NCI-H345 treated with DMSO at 0.1 percent for 48 hours (cell line): Measurements from ENCODE around the gene TTC1.
"Not testable (repeated sequence)": the region's sequence is repeated elsewhere in the genome, so short reads cannot be mapped to it uniquely, and the experiment has no call there.

Experiments used
- DNase-seq: peaks from one replicate; lab custom pipeline; 2025; ENCODE audit not compliant: unreplicated experiment; lab: John Stamatoyannopoulos, UW

The TTC1 gene

GRCh38 chr5:159995907-159996306 is 13.0 kb upstream of the TTC1 start:
- DNase-seq: no peak

GRCh38 chr5:160001457-160001856 is 7.5 kb upstream of the TTC1 start:
- DNase-seq: no peak

GRCh38 chr5:160007514-160007913 is 1.4 kb upstream of the TTC1 start:
- no peak for DNase-seq

- DNase-seq: not testable (repeated sequence)
Observed at GRCh38 chr5:160008529-160008876, 436 bp upstream of the TTC1 start.

DNA sequence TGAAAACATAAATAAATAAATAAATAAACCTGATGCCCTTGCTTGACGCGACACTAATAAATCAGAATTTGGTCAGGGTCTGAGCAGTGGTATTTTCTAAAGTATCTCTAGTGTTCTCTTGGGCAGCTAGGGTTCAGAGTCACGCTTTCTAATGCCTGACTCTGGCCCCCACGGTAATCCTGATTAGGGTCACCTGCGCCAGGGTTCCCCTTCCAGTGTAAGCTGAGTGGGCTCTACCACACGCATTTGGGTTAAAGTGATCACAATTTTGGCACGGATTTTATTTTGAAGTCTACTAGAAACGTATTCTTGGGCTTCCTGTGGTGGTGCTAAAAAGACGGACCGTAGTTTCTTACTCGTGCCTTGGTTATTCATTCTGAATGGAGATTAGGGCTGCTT is 651 bp downstream of the TTC1 start:
- no peak for DNase-seq

GRCh38 chr5:160011471-160011870 is 2.5 kb downstream of the TTC1 start:
- no peak for DNase-seq

DNA sequence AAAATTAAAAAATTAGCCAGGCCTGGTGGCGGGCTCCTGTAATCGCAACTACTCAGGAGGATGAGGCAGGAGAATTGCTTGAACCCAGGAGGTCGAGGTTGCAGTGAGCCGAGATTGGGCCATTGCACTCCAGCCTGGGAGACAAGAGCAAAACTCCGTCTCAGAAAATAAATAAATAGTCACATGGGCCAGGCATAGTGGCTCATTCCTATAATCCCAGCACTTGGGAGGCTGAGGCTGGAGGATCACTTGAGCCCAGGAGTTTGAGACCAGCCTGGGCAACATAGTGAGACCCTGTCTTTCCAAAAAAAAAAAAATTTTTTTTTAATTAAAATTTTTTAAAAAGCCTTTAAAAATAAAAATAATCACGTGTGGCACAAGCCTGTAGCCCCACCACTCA is 5.3 kb downstream of the TTC1 start:
- DNase-seq: not testable (repeated sequence)

- no peak for DNase-seq
Observed at GRCh38 chr5:160018945-160019625, 10.1 kb downstream of the TTC1 start.

DNA sequence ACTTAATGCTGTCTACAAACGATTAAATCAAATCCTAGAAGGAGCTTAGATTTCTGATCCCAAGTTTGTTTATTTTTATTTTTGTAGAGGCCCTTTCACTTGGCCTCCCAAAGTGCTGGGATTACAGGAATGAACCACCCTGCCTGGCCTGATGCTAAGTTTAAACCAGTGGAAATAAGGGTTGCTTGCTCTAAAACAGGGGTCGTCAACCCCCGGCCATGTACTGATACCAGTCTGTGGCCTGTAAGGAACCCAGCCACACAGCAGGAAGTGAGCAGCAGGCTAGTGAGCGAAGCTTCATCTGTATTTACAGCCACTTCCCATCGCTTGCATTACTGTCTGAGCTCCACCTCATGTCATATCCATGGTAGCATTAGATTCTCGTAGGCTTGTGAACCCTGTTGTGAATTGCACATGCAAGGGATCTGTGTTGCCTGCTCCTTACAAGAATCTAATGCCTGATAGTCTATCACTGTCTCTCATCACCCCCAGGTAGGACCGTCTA is 11.4 kb downstream of the TTC1 start:
- no peak for DNase-seq

DNA sequence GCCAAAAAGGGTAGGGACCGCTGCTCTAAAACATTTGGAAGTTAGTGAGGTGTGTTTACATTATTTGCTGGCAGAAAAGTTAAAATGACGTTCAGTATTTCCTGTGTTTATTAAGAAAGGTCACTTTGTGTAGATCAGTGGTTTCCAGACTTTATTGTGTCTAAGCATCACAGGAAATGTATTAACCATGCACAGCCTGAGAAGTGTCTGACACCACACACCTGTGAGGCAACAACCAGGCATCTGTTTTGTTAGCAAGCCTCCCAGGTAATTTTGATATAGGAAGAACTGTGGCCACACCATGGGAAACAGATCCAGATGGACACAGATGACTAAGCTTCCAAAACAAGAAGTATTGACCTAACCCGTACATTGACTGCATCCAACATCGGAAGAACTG is 12.0 kb downstream of the TTC1 start:
- DNase-seq: no peak

- peak; percentile 69 for DNase-seq
Observed at GRCh38 chr5:160021831-160022446, 13.0 kb downstream of the TTC1 start.

DNA sequence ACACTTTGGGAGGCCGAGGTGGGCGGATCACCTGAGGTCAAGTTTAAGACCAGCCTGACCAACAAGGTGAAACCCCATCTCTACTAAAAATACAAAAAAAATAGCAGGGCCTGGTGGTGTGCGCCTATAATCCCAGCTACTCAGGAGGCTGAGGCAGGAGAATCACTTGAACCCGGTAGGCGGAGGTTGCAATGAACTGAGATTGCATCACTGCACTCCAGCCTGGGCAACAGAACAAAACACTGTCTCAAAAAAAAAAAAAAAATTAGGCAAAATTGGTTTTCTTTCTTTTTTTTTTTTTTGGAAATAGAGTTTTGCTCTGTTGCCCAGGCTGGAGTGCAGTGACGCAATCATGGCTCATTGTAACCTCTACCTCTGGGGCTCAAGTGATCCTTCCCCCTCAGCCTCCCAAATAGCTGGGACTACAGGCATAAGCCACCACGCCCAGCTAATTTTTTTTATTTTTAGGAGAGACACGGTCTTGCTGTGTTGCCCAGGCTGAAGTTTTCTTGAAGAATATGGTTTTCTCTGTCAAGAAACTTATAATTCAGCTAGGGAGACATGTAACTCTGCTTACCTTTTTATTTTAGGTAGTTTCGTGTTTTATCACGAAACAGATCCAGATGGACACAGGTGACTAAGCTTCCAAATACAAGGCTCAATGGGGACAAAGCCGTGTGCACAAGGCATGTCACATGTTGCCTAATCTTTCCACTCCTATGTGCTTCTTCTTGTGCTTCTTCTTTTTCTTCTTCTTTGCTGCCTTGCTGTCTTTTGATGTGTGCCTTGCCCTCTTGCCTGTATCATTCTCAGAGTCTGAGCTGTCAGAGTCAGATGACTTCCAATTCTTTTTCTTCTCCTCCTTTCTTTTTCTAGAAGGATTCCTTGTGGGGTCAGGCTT is 14.3 kb downstream of the TTC1 start:
- no peak for DNase-seq

DNA sequence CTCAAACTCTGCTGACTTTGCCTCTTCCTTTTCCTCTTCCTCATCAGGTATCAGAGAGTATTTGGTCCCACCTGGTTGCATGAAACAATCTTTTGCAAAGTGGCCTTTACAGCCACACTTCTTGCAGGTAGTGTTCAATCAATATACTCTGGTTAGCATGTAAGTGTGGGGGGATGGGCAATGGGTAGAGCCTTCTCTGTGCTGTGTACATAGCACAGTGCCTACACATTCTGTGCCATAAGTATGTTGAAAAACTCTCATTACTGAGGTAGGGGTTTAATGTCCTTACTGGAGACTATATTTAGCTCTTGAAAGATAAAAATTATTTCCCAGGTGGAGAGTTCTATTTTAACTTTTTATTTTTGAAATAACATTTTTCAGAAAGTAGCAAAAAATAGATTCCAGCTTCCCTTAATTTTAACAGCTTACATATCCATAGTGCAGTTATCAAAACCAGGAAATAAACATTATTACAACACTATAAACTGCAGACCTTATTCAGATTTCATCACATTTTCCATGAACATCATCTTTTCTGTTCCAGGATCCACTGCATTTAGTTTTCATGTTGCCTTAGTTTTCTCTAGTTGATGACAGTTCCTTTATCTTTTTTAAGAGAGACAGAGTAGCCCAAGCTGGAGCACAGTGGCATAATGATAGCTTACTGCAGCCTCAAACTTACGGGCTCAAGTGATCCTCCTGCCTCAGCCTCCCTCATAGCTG is 15.1 kb downstream of the TTC1 start:
- no peak for DNase-seq

DNA sequence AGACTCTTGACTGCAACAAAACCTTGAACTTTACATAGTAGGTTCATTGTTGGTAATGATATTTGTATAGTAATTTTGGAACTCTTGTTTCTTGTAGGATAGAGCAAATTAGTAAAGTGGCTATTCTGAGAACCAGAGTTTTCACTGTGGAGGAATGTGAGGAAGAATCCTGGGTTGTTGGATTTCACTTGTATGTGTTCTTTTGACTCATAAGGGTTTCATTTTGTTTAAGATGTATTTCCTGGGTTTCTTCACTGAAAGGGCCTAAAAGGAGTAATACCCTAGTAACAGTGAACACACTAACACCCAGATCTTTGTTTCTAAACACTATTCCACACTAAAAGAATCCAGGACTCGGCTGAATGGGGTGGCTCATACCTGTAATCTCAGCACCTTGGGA is 20.1 kb downstream of the TTC1 start:
- DNase-seq: no peak

DNA sequence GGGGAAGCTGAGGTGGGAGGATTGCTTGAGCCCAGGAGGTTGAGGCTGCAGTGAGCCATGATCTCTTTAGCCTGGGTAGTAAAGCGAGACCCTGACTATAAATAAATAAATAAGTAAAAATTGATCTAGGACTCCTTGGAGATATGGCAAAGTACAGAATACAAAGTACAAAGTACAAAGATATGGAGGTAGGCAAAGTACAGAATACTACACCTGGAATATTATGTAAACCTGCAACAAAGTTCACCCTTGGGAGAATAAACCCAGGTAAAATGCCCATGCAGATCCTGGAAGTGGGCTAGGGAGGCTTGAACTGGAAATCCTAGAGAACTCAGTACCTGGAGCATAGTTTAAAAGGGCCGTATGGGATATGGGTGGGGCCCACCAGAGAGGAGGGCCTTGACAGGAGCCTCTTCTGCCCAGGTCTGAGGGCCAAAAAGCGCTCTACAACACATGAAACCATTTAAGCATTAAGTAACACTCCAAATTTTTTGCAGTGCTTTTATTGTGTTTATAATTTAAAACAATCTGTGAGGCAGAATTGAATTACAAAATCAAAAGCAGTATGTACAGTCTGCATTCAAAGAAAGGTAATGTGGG is 20.7 kb downstream of the TTC1 start:
- DNase-seq: no peak

GRCh38 chr5:160030631-160031377 is 21.9 kb downstream of the TTC1 start:
- DNase-seq: no peak

DNA sequence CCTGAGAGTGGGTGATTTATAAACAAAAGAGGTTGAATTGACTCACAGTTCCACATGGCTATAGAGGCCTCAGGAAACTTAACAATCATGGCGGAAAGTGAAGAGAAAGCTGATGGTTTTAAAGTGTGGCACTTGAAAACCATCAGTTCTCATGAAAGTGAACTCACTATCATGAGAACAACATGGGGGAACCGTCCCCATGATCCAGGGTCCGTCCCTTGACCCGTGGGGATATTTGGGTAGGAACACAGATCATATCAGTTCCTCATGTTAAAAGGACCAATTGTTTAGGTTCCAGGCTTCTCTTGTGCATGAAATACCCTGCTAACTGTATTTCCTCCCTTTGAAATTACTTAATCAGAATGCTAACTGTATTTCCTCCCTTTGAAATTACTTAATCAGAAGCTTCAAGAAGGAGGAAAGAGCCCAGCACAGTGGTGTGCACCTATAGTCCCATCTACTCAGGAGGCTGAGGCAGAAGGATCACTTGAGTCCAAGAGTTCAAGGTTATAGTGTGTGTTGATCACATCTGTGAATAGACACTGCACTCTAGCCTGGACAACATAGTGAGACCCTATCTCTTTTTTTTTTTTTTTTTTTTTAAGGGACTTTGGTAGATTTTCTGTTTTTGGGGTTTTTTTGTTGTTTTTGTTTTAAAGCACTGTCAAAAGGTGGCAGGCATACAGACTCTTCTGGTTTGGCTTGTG is 24.8 kb downstream of the TTC1 start:
- DNase-seq: no peak

DNA sequence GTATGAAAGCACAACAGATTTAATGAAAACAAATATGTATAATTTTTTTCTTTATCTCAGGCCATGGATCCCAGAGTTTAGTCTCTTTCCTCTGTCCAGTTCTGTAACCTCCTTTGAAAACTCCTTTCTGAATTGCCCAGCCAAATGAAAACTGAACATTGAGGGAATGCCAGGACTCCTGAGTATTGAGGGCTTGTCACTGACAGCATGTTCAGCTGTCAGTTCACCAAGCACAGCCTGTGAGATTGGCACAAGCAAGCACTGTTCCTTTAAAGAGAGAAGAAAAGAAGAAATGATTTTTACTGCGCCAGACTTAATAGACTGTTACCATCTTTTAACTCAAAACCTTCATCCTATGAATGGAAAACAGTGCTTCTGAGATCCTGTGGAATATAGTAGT is 27.3 kb downstream of the TTC1 start:
- DNase-seq: no peak

DNA sequence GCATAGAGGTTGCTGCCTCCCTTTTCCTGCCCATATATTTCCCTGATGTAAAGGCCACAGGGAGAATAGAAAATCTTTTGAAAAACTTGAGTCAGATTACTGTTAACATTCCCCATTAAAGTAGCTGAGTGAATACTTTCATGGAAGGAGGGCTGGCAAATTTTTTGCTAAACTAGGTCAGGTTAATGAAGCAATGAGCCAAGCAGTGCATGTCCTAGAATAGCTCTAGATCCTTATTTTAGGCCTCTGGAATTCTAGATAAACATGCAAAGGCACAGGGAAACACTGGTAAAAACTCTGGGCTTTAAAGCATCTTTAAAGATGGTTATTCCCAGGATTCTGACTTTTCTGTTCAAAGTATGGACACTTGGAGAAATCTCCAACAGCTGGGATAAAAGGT is 27.9 kb downstream of the TTC1 start:
- DNase-seq: no peak
